GM12878 (cell line): ENCODE measurements around the gene ORAI3.

Source experiments
- CREM ChIP-seq: IDR thresholded peaks from 2 replicates; pipeline ENCODE4 v1.6.1; 2014; ENCODE audit warnings: antibody characterized with exemption, low read depth
- CTCF ChIP-seq, 3 experiments: IDR thresholded peaks in 2 of 3; conservative IDR thresholded peaks in 1 of 3; 2 replicates each; pipeline ENCODE4 v1.5.1; 2011; ENCODE audit warnings: low read depth in 3 of 3, low read length in 3 of 3, mild to moderate bottlenecking in 3 of 3, control low read depth in 2 of 3, moderate library complexity in 2 of 3, inconsistent platforms in 1 of 3, mixed read lengths in 1 of 3; ENCODE audit not compliant: control insufficient read depth in 2 of 3, insufficient read depth in 1 of 3; ENCODE audit errors: extremely low read depth in 1 of 3
- GABPA ChIP-seq: IDR thresholded peaks from 2 replicates; pipeline ENCODE4 v1.6.1; 2014; ENCODE audit warnings: antibody characterized with exemption, low read depth, mild to moderate bottlenecking, inconsistent platforms
- JUND ChIP-seq: IDR thresholded peaks from 2 replicates; pipeline ENCODE4 v1.6.1; 2012; ENCODE audit warnings: low read depth, mild to moderate bottlenecking, low read length, improper control_type of control experiment, moderate library complexity
- PKNOX1 ChIP-seq: fragments of 450-650 bp; IDR thresholded peaks from 2 replicates; pipeline ENCODE4 v1.6.1; 2016; ENCODE audit warnings: mild to moderate bottlenecking
- POLR2A ChIP-seq: IDR thresholded peaks from 2 replicates; pipeline ENCODE4 v1.6.1; 2011; ENCODE audit warnings: low read depth, mild to moderate bottlenecking, low read length
- RAD51 ChIP-seq: fragments of 450-650 bp; IDR thresholded peaks from 2 replicates; pipeline ENCODE4 v1.6.1; 2016; ENCODE audit warnings: moderate library complexity, mild to moderate bottlenecking, inconsistent platforms
- SIN3A ChIP-seq: IDR thresholded peaks from 2 replicates; pipeline ENCODE4 v1.6.1; 2012; ENCODE audit warnings: low read depth, low read length, improper control_type of control experiment
- ZBED1 ChIP-seq: IDR thresholded peaks from 2 replicates; pipeline ENCODE4 v1.6.1; 2016; ENCODE audit warnings: borderline replicate concordance

GRCh38 chr16:30995927-30996323 is 47.1 kb downstream of the ORAI3 start:
- TF ChIP-seq GABPA = no peak
- no peak for TF ChIP-seq SIN3A
- no peak for TF ChIP-seq POLR2A
- no peak for TF ChIP-seq CREM
- TF ChIP-seq ZBED1 = no peak
- TF ChIP-seq CTCF (IDR thresholded peaks at IDR 0.05 in 2 of 3, conservative IDR thresholded peaks at IDR 0.05 in 1 of 3; ENCODE audit: control insufficient read depth in 2 of 3, extremely low read depth in 1 of 3, insufficient read depth in 1 of 3, low read depth in 3 of 3, low read length in 3 of 3) = no peak
- no peak for TF ChIP-seq JUND
- TF ChIP-seq RAD51 = no peak
- no peak for TF ChIP-seq PKNOX1
